Thoracic aorta (tissue), 2 donors: ENCODE measurements around the gene GPC5. TPM values are rescaled to one million over a fixed set of nuclear protein-coding genes. Genes with fewer than 3 reads are reported as not detected.

Experiments
- ATAC-seq: fragments of 150-250 bp; one replicate; pipeline ENCODE4 v1.8.0; 2017; ENCODE audit warnings: low read depth; ENCODE audit not compliant: insufficient number of reproducible peaks, low FRiP score
- DNase-seq: peaks from one replicate; pipeline ENCODE4 v3.0.0-alpha.2; 2020; ENCODE audit warnings: low spot score
- H3K27ac ChIP-seq, 2 donors: fragments of 200-600 bp; sonication (generic); 1 replicate in 1 of 2; 2 replicates in 1 of 2; pipeline ENCODE4 v1.5.1; 2016; ENCODE audit warnings: mild to moderate bottlenecking in 2 of 2, moderate library complexity in 2 of 2
- H3K27me3 ChIP-seq: fragments of 200-600 bp; sonication (generic); replicated peaks from 2 replicates; pipeline ENCODE4 v1.6.0; 2016; ENCODE audit warnings: mild to moderate bottlenecking; ENCODE audit not compliant: insufficient read depth
- H3K36me3 ChIP-seq: fragments of 200-600 bp; sonication (generic); one replicate; pipeline ENCODE4 v1.5.1; 2016
- H3K4me1 ChIP-seq, 2 donors: fragments of 200-600 bp; sonication (generic); 1 replicate in 1 of 2; 2 replicates in 1 of 2; pipeline versions ENCODE4 v1.5.1 to v1.6.0; 2016; ENCODE audit warnings: low read depth in 2 of 2, mild to moderate bottlenecking in 1 of 2; ENCODE audit not compliant: control insufficient read depth in 1 of 2
- H3K4me3 ChIP-seq: fragments of 200-600 bp; sonication (generic); 2 replicates; pipeline ENCODE4 v1.5.1; 2016; ENCODE audit warnings: mild to moderate bottlenecking
- H3K9me3 ChIP-seq: fragments of 200-600 bp; sonication (generic); 2 replicates; pipeline ENCODE4 v1.5.1; 2016
- CTCF ChIP-seq: fragments of 200-600 bp; sonication (generic); IDR thresholded peaks from one replicate; pipeline ENCODE4 v1.5.1; 2019; ENCODE audit warnings: antibody characterized with exemption
- total RNA-seq, 2 donors: library from RNA; depleted of rRNA; stranded (reverse); fragments of >200 nt; gene quantifications; one replicate each; pipeline versions ENCODE4 v1.1.0 to v1.2.3, GENCODE V29; 2016

Gene GPC5
- total RNA-seq, 2 donors from 2014 or later: 3.3 TPM; not detected in 1

- Histone ChIP-seq H3K27me3 (no peaks in the 10 kb centered on the region), H3K4me3 (no peak overlapping the region), H3K27ac (no peak overlapping the region), H3K9me3 (no peaks in the 10 kb centered on the region), H3K4me1 (no peaks in the 10 kb centered on the region), H3K36me3 (no peaks in the 10 kb centered on the region)
- DNase-seq: no peak
- TF ChIP-seq CTCF: no peak
- ATAC-seq: no peak
These were observed 240.9 kb downstream of the GPC5 start for GRCh38 chr13:91639330-91639729.

GRCh38 chr13:91643394-91643793 lies 245.0 kb downstream of the GPC5 start:
- ATAC-seq (no peak), DNase-seq (no peak)
- no peak for TF ChIP-seq CTCF

GRCh38 chr13:91644806-91645205 lies 246.4 kb downstream of the GPC5 start:
- Histone ChIP-seq H3K4me1 (no peaks in the 10 kb centered on the region), H3K27ac (no peak overlapping the region), H3K9me3 (no peaks in the 10 kb centered on the region), H3K4me3 (no peak overlapping the region), H3K36me3 (no peaks in the 10 kb centered on the region), H3K27me3 (no peaks in the 10 kb centered on the region)
- DNase-seq: no peak
- no peak for TF ChIP-seq CTCF
- no peak for ATAC-seq

More at GRCh38 chr13:91643394-91643793, 245.0 kb downstream of the GPC5 start:
- no peak overlapping the region for H3K27ac ChIP-seq
- H3K4me3 ChIP-seq: no peak overlapping the region
- no peaks in the 10 kb centered on the region for H3K4me1 ChIP-seq
- no peaks in the 10 kb centered on the region for H3K9me3 ChIP-seq
- H3K27me3 ChIP-seq: no peaks in the 10 kb centered on the region
- no peaks in the 10 kb centered on the region for H3K36me3 ChIP-seq

GRCh38 chr13:91647361-91647990 lies 249.1 kb downstream of the GPC5 start:
- ATAC-seq: no peak
- Histone ChIP-seq H3K4me3 (no peak overlapping the region), H3K9me3 (no peaks in the 10 kb centered on the region), H3K27me3 (no peaks in the 10 kb centered on the region), H3K4me1 (no peaks in the 10 kb centered on the region), H3K27ac (no peak overlapping the region), H3K36me3 (no peaks in the 10 kb centered on the region)
- TF ChIP-seq CTCF: no peak
- no peak for DNase-seq

GRCh38 chr13:91648012-91648411 lies 249.6 kb downstream of the GPC5 start:
- no peak overlapping the region for H3K27ac ChIP-seq
- no peak for TF ChIP-seq CTCF
- no peak for DNase-seq
- ATAC-seq: no peak
- no peaks in the 10 kb centered on the region for H3K36me3 ChIP-seq
- no peaks in the 10 kb centered on the region for H3K9me3 ChIP-seq
- no peaks in the 10 kb centered on the region for H3K27me3 ChIP-seq
- no peaks in the 10 kb centered on the region for H3K4me1 ChIP-seq
- no peak overlapping the region for H3K4me3 ChIP-seq
